GM12878 (cell line): ENCODE measurements around the gene NCKAP5. TPM values are rescaled to one million over a fixed set of nuclear protein-coding genes. Genes with fewer than 3 reads are reported as not detected.

ENCODE experiments used
- ATAC-seq: fragments of 200-7000 bp; cut with Tn5 transposase; 3 replicates; pipeline ENCODE4 v1.9.1; 2020; ENCODE audit warnings: mild to moderate bottlenecking, moderate library complexity
- BruUV-seq: library from RNA; stranded (reverse); fragments of 400-500 nt; replicated peaks from 2 replicates; lab custom pipeline; 2021; lab: Mats Ljungman, UMichigan
- CTCF ChIA-PET: fragments of 300-600 bp; sonication (Branson Sonifier 250); formaldehyde crosslinking; extraction: SDS; loops from one replicate; lab custom pipeline; 2021; ENCODE audit warnings: inconsistent platforms; lab: Yijun Ruan, JAX
- POLR2A ChIA-PET: fragments of 350-600 bp; formaldehyde crosslinking; extraction: SDS; loops from one replicate; lab custom pipeline; 2021; ENCODE audit warnings: inconsistent platforms; lab: Charles Lee
- RAD21 ChIA-PET: fragments of 300-600 bp; sonication (Branson Sonifier 250); formaldehyde crosslinking; loops from one replicate; lab custom pipeline; 2023; ENCODE audit warnings: antibody characterized with exemption; ENCODE audit not compliant: unreplicated experiment; lab: Charles Lee
- SMC1A ChIA-PET: fragments of 300-600 bp; sonication (Branson Sonifier 250); formaldehyde crosslinking; loops from one replicate; lab custom pipeline; 2023; ENCODE audit not compliant: unreplicated experiment, uncharacterized antibody; lab: Charles Lee
- DNase-seq: peaks from one replicate; pipeline ENCODE4 v3.0.0-alpha.2; 2011; ENCODE audit warnings: low read depth, low spot score
- FAIRE-seq: peaks from 3 replicates; lab custom pipeline; 2011; peaks lifted over from hg19 to GRCh38; lab: Jason Lieb, UNC
- H2AFZ ChIP-seq: 2 replicates; pipeline ENCODE4 v1.6.0; 2011; ENCODE audit warnings: low read depth, low read length, control low read depth; ENCODE audit not compliant: control insufficient read depth
- H3K27ac ChIP-seq: 2 replicates; pipeline ENCODE4 v1.5.1; 2011; ENCODE audit warnings: control low read depth; ENCODE audit not compliant: control insufficient read depth, insufficient read depth
- H3K27me3 ChIP-seq, 2 experiments: replicated peaks in 1 of 2; 2 replicates each; pipeline versions ENCODE4 v1.6.0 to v1.6.1; 2011; ENCODE audit warnings: low read length in 1 of 2; ENCODE audit not compliant: control insufficient read depth in 2 of 2, insufficient read depth in 2 of 2
- H3K36me3 ChIP-seq, 2 experiments: 2 replicates each; pipeline ENCODE4 v1.5.1; 2011; ENCODE audit warnings: low read length in 1 of 2; ENCODE audit not compliant: control insufficient read depth in 2 of 2, insufficient read depth in 2 of 2
- H3K4me1 ChIP-seq: 2 replicates; pipeline ENCODE4 v1.6.1; 2011; ENCODE audit warnings: mild to moderate bottlenecking, low read length, moderate library complexity, mixed read lengths; ENCODE audit not compliant: control insufficient read depth, insufficient read depth
- H3K4me2 ChIP-seq: 2 replicates; pipeline ENCODE4 v1.6.0; 2011; ENCODE audit warnings: control low read depth; ENCODE audit not compliant: control insufficient read depth, insufficient read depth
- H3K4me3 ChIP-seq: fragments of 200-600 bp; sonication (generic); 2 replicates; pipeline ENCODE4 v1.5.1; 2016
- H3K79me2 ChIP-seq: 2 replicates; pipeline ENCODE4 v1.6.0; 2011; ENCODE audit warnings: low read length; ENCODE audit not compliant: control insufficient read depth, insufficient read depth
- H3K9ac ChIP-seq: 2 replicates; pipeline ENCODE4 v1.8.0; 2011; ENCODE audit warnings: low read length, control low read depth, mixed read lengths; ENCODE audit not compliant: control insufficient read depth, insufficient read depth
- H3K9me3 ChIP-seq: replicated peaks from 3 replicates; pipeline ENCODE4 v1.5.1; 2011; ENCODE audit warnings: mild to moderate bottlenecking, low read length; ENCODE audit not compliant: control insufficient read depth, insufficient read depth
- H4K20me1 ChIP-seq: 2 replicates; pipeline ENCODE4 v1.6.0; 2011; ENCODE audit not compliant: control insufficient read depth, insufficient read depth
- CEBPB ChIP-seq, 2 experiments: fragments of 150-350 bp in 1 of 2; IDR thresholded peaks; 2 replicates each; pipeline ENCODE4 v1.6.1; 2012 to 2014; ENCODE audit warnings: low read depth in 2 of 2, low read length in 2 of 2, borderline replicate concordance in 1 of 2, inconsistent platforms in 1 of 2
- IKZF2 ChIP-seq, 2 experiments: fragments of 450-650 bp; IDR thresholded peaks; 2 replicates each; pipeline ENCODE4 v1.6.1; 2017; ENCODE audit warnings: mild to moderate bottlenecking in 2 of 2, moderate library complexity in 2 of 2
- KAT2A ChIP-seq: conservative IDR thresholded peaks from 2 replicates; pipeline ENCODE4 v1.6.1; 2011; ENCODE audit warnings: low read depth, low read length; ENCODE audit not compliant: control insufficient read depth
- KLF5 ChIP-seq: fragments of 450-650 bp; IDR thresholded peaks from 2 replicates; pipeline ENCODE4 v1.6.1; 2014; ENCODE audit warnings: mild to moderate bottlenecking; ENCODE audit not compliant: partially characterized antibody
- RCOR1 ChIP-seq: conservative IDR thresholded peaks from 2 replicates; pipeline ENCODE4 v1.6.1; 2012; ENCODE audit warnings: low read depth, low read length, improper control_type of control experiment
- RUNX3 ChIP-seq: IDR thresholded peaks from 2 replicates; pipeline ENCODE4 v1.6.1; 2012; ENCODE audit warnings: low read length, inconsistent platforms
- SIN3A ChIP-seq: IDR thresholded peaks from 2 replicates; pipeline ENCODE4 v1.6.1; 2012; ENCODE audit warnings: low read depth, low read length, improper control_type of control experiment
- SREBF2 ChIP-seq: IDR thresholded peaks from 2 replicates; pipeline ENCODE4 v1.6.1; 2012; ENCODE audit warnings: mild to moderate bottlenecking, low read length
- YBX1 ChIP-seq: fragments of 450-650 bp; IDR thresholded peaks from 2 replicates; pipeline ENCODE4 v1.6.1; 2016; ENCODE audit warnings: antibody characterized with exemption
- WGBS: methylation state at CpG from one replicate; pipeline ENCODE4 v1.1.6; 2016; ENCODE audit warnings: low lambda C conversion rate; ENCODE audit not compliant: insufficient replicate concordance, insufficient coverage; ENCODE audit errors: missing lambda C conversion rate; 5-methylcytosine and 5-hydroxymethylcytosine counted together
- in situ Hi-C: fragments of 300-500 bp; cut with MboI; formaldehyde crosslinking; loops from 9 replicates; pipeline ENCODE4 v1.14.3; 2018; ENCODE audit warnings: mixed read lengths
- intact Hi-C: fragments of 100-400 bp; cut with micrococcal nuclease; formaldehyde crosslinking; loops from one replicate; pipeline ENCODE4 v1.14.2; 2022; ENCODE audit not compliant: unreplicated experiment
- polyA plus RNA-seq, 11 experiments: library from polyadenylated mRNA; depleted of rRNA in 4 of 11; unstranded in 6 of 11; stranded (reverse) in 5 of 11; fragments of >200 nt; fragmentation: Nextera tagmentation in 4 of 11; fragmentation: Illumina TruSeq in 1 of 11; extraction: Ambion mirVana in 4 of 11; extraction: Trizol in 1 of 11; gene quantifications; 1 replicate in 1 of 11; 2 replicates in 10 of 11; pipeline versions ENCODE4 v1.2.1 to v1.2.3, GENCODE V29; 2011 to 2016; ENCODE audit warnings: inconsistent platforms in 2 of 11, missing spikeins in 2 of 11, low read depth in 1 of 11
- total RNA-seq, 4 experiments: library from RNA; depleted of rRNA in 3 of 4; stranded (reverse); fragments of >200 nt in 3 of 4; fragmentation: Illumina TruSeq in 1 of 4; extraction: Trizol in 1 of 4; gene quantifications; 2 replicates each; pipeline versions ENCODE4 v1.2.1 to v1.2.3, GENCODE V29; 2013 to 2021
- TF ChIP-seq, protein P1 (sequence below): fragments of 450-650 bp; IDR thresholded peaks from 2 replicates; pipeline ENCODE4 v1.6.1; 2017; ENCODE audit warnings: borderline replicate concordance
- TF ChIP-seq, protein P2 (sequence below): fragments of 450-650 bp; IDR thresholded peaks from 2 replicates; pipeline ENCODE4 v1.6.1; 2016; ENCODE audit warnings: mild to moderate bottlenecking
- TF ChIP-seq, protein P3 (sequence below): fragments of 450-650 bp; IDR thresholded peaks from 2 replicates; pipeline ENCODE4 v1.6.1; 2016; ENCODE audit warnings: mild to moderate bottlenecking, moderate library complexity, borderline replicate concordance
- TF ChIP-seq, protein P4 (sequence below): IDR thresholded peaks from 2 replicates; pipeline ENCODE4 v1.6.1; 2011; ENCODE audit warnings: mild to moderate bottlenecking, low read depth, low read length, moderate library complexity; ENCODE audit not compliant: insufficient replicate concordance

The NCKAP5 gene
- total and polyA plus RNA-seq, 10 of the 15 experiments (the other 5 are each of a cell fraction or from before 2014, with no cell fraction given): 0.06 to 0.44 (median 0.16) TPM

DNA sequence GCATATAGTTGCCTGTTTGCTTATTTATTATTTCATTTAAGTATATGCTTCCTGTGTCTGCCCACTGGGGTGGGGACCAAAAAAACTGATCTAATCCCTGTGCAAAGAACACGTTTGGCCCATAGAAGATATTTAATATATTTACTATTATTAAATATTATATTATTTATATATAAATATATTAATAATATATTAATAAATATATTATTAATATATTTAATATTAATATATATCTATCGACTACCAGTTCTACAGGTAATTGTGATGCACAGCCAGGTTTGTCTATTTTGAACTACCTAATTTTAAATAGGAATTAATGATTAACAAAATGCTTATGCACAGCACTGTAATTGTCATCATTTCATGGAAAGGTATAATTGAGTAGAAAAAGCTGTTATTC, 609.4 kb downstream of the NCKAP5 start:
- Histone ChIP-seq H3K36me3 (no peaks in the 10 kb centered on the region), H3K9ac (no peak overlapping the region), H3K4me2 (no peak overlapping the region), H3K9me3 (no peaks in the 10 kb centered on the region; the same call in 2 of the 3 replicates), H3K4me1 (no peaks in the 10 kb centered on the region), H3K79me2 (no peaks in the 10 kb centered on the region), H4K20me1 (no peaks in the 10 kb centered on the region), H3K27me3 (no peaks in the 10 kb centered on the region), H3K27ac (no peak overlapping the region), H2AFZ (no peak overlapping the region), H3K4me3 (no peak overlapping the region)
- WGBS: 0% methylated on average over 2 of the region's 2 CpGs
- in situ Hi-C loops (no loop called here), intact Hi-C loops (no loop called here)
- ChIA-PET POLR2A (no interaction called here), CTCF (interaction anchor here (0.7 kb wide), 1 partner anchor 19 kb away, joined by 4 read pairs; no protein-coding TSS in a partner anchor), RAD21 (no interaction called here), SMC1A (interaction anchor here (1.0 to 6.5 kb wide), 2 partner anchors 7 to 22 kb away, joined by 3 to 36 read pairs; no protein-coding TSS in a partner anchor)
- TF ChIP-seq SIN3A (no peak), KAT2A (no peak), IKZF2 (IDR thresholded peaks at IDR 0.05) (no peak), CEBPB (IDR thresholded peaks at IDR 0.05; ENCODE audit: borderline replicate concordance in 1 of 2, low read depth in 2 of 2, low read length in 2 of 2) (no peak), RUNX3 (no peak), SREBF2 (no peak), YBX1 (no peak), KLF5 (no peak), RCOR1 (no peak)
- TF ChIP-seq, protein P1, sequence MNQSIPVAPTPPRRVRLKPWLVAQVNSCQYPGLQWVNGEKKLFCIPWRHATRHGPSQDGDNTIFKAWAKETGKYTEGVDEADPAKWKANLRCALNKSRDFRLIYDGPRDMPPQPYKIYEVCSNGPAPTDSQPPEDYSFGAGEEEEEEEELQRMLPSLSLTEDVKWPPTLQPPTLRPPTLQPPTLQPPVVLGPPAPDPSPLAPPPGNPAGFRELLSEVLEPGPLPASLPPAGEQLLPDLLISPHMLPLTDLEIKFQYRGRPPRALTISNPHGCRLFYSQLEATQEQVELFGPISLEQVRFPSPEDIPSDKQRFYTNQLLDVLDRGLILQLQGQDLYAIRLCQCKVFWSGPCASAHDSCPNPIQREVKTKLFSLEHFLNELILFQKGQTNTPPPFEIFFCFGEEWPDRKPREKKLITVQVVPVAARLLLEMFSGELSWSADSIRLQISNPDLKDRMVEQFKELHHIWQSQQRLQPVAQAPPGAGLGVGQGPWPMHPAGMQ: no peak
- TF ChIP-seq, protein P2, sequence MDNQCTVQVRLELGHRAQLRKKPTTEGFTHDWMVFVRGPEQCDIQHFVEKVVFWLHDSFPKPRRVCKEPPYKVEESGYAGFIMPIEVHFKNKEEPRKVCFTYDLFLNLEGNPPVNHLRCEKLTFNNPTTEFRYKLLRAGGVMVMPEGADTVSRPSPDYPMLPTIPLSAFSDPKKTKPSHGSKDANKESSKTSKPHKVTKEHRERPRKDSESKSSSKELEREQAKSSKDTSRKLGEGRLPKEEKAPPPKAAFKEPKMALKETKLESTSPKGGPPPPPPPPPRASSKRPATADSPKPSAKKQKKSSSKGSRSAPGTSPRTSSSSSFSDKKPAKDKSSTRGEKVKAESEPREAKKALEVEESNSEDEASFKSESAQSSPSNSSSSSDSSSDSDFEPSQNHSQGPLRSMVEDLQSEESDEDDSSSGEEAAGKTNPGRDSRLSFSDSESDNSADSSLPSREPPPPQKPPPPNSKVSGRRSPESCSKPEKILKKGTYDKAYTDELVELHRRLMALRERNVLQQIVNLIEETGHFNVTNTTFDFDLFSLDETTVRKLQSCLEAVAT: no peak
- TF ChIP-seq, protein P3, sequence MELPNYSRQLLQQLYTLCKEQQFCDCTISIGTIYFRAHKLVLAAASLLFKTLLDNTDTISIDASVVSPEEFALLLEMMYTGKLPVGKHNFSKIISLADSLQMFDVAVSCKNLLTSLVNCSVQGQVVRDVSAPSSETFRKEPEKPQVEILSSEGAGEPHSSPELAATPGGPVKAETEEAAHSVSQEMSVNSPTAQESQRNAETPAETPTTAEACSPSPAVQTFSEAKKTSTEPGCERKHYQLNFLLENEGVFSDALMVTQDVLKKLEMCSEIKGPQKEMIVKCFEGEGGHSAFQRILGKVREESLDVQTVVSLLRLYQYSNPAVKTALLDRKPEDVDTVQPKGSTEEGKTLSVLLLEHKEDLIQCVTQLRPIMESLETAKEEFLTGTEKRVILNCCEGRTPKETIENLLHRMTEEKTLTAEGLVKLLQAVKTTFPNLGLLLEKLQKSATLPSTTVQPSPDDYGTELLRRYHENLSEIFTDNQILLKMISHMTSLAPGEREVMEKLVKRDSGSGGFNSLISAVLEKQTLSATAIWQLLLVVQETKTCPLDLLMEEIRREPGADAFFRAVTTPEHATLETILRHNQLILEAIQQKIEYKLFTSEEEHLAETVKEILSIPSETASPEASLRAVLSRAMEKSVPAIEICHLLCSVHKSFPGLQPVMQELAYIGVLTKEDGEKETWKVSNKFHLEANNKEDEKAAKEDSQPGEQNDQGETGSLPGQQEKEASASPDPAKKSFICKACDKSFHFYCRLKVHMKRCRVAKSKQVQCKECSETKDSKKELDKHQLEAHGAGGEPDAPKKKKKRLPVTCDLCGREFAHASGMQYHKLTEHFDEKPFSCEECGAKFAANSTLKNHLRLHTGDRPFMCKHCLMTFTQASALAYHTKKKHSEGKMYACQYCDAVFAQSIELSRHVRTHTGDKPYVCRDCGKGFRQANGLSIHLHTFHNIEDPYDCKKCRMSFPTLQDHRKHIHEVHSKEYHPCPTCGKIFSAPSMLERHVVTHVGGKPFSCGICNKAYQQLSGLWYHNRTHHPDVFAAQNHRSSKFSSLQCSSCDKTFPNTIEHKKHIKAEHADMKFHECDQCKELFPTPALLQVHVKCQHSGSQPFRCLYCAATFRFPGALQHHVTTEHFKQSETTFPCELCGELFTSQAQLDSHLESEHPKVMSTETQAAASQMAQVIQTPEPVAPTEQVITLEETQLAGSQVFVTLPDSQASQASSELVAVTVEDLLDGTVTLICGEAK: no peak
- TF ChIP-seq, protein P4, sequence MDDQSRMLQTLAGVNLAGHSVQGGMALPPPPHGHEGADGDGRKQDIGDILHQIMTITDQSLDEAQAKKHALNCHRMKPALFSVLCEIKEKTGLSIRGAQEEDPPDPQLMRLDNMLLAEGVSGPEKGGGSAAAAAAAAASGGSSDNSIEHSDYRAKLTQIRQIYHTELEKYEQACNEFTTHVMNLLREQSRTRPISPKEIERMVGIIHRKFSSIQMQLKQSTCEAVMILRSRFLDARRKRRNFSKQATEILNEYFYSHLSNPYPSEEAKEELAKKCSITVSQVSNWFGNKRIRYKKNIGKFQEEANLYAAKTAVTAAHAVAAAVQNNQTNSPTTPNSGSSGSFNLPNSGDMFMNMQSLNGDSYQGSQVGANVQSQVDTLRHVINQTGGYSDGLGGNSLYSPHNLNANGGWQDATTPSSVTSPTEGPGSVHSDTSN: no peak
- ATAC-seq (no peak), DNase-seq (no peak), FAIRE-seq (no peak)
- BruUV-seq: no TSS peak
